Peyer's patch (tissue), 4 donors: ENCODE measurements around the gene BPIFA3.

Source experiments
- POLR2A ChIP-seq, 2 donors: fragments of 450-650 bp; IDR thresholded peaks; one replicate each; pipeline ENCODE4 v1.5.1; 2017; ENCODE audit warnings: antibody characterized with exemption in 2 of 2, mild to moderate bottlenecking in 2 of 2, moderate library complexity in 2 of 2
- TF ChIP-seq, protein P1 (sequence below), 6 experiments: fragments of 450-650 bp in 4 of 6; fragments of 200-600 bp in 2 of 6; sonication (generic) in 1 of 6; IDR thresholded peaks; one replicate each; pipeline ENCODE4 v1.5.1; 2017 to 2019; ENCODE audit warnings: antibody characterized with exemption in 6 of 6, mild to moderate bottlenecking in 3 of 6, moderate library complexity in 1 of 6

DNA sequence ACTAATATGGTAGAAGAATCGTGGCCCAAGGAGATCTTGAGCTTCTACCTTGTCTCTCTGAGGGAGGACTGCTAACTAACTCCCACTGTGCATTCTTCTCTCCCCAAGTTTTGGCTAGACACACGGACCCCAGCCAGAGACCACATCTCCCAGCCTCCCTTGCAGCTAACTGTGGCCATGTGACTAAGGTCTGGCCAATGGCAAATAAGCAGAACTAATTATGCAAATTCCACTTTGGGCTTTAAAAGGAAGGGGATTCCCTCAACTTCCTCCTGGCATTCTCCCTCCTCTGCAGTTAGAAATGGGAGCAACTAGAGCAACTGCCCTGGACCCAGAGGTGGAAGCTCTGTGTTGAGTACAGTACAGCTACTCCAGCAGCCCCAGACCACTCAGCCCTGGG is 33.8 kb upstream of the BPIFA3 start:
- no peak for TF ChIP-seq POLR2A (IDR thresholded peaks at IDR 0.05)
- TF ChIP-seq, protein P1, sequence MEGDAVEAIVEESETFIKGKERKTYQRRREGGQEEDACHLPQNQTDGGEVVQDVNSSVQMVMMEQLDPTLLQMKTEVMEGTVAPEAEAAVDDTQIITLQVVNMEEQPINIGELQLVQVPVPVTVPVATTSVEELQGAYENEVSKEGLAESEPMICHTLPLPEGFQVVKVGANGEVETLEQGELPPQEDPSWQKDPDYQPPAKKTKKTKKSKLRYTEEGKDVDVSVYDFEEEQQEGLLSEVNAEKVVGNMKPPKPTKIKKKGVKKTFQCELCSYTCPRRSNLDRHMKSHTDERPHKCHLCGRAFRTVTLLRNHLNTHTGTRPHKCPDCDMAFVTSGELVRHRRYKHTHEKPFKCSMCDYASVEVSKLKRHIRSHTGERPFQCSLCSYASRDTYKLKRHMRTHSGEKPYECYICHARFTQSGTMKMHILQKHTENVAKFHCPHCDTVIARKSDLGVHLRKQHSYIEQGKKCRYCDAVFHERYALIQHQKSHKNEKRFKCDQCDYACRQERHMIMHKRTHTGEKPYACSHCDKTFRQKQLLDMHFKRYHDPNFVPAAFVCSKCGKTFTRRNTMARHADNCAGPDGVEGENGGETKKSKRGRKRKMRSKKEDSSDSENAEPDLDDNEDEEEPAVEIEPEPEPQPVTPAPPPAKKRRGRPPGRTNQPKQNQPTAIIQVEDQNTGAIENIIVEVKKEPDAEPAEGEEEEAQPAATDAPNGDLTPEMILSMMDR (IDR thresholded peaks at IDR 0.05), result no peak
